H9 (cell line): ENCODE measurements around the gene SSR2. TPM values are rescaled to one million over a fixed set of nuclear protein-coding genes. Genes with fewer than 3 reads are reported as not detected.

ENCODE experiments used
- DNase-seq: peaks from one replicate; pipeline ENCODE4 v3.0.0-alpha.2; 2017
- H2AFZ ChIP-seq: one replicate; pipeline ENCODE4 v1.6.1; 2013; ENCODE audit warnings: mild to moderate bottlenecking, low read length, control low read depth, moderate library complexity
- H2AK5ac ChIP-seq: 2 replicates; pipeline ENCODE4 v1.6.1; 2013; ENCODE audit warnings: low read length, control low read depth, mixed read lengths; ENCODE audit not compliant: insufficient read length
- H2BK120ac ChIP-seq: one replicate; pipeline ENCODE4 v1.6.1; 2013; ENCODE audit warnings: low read depth, mild to moderate bottlenecking, low read length, control low read depth, inconsistent platforms; ENCODE audit not compliant: poor library complexity, severe bottlenecking
- H2BK12ac ChIP-seq: 2 replicates; pipeline ENCODE4 v1.6.1; 2013; ENCODE audit warnings: low read length, control low read depth, mixed read lengths, low read depth; ENCODE audit not compliant: insufficient read length
- H2BK15ac ChIP-seq: 2 replicates; pipeline ENCODE4 v1.6.1; 2013; ENCODE audit warnings: low read depth, low read length, control low read depth
- H2BK20ac ChIP-seq: one replicate; pipeline ENCODE4 v1.6.1; 2013; ENCODE audit warnings: low read depth, mild to moderate bottlenecking, low read length, control low read depth, inconsistent platforms; ENCODE audit not compliant: poor library complexity, severe bottlenecking
- H2BK5ac ChIP-seq: 2 replicates; pipeline ENCODE4 v1.6.1; 2013; ENCODE audit warnings: low read length, control low read depth, mixed read lengths; ENCODE audit not compliant: insufficient read length
- H3K14ac ChIP-seq: 2 replicates; pipeline ENCODE4 v1.6.1; 2013; ENCODE audit warnings: low read length, control low read depth; ENCODE audit not compliant: insufficient read depth
- H3K18ac ChIP-seq: 2 replicates; pipeline ENCODE4 v1.6.1; 2013; ENCODE audit warnings: low read depth, mild to moderate bottlenecking, mixed read lengths, low read length, control low read depth; ENCODE audit not compliant: insufficient read length
- H3K23ac ChIP-seq: 2 replicates; pipeline ENCODE4 v1.6.1; 2013; ENCODE audit warnings: low read length, control low read depth, mixed read lengths, low read depth; ENCODE audit not compliant: insufficient read length
- H3K23me2 ChIP-seq: 2 replicates; pipeline ENCODE4 v1.6.1; 2013; ENCODE audit warnings: low read depth, mild to moderate bottlenecking, mixed read lengths, low read length, control low read depth; ENCODE audit not compliant: insufficient read length, poor library complexity, severe bottlenecking
- H3K27ac ChIP-seq: 2 replicates; pipeline ENCODE4 v1.5.1; 2013; ENCODE audit warnings: low read length, control low read depth, mixed read lengths, low read depth; ENCODE audit not compliant: insufficient read length
- H3K27me3 ChIP-seq: 2 replicates; pipeline ENCODE4 v1.6.1; 2013; ENCODE audit warnings: low read length, control low read depth, inconsistent platforms; ENCODE audit not compliant: insufficient read depth
- H3K4ac ChIP-seq: 2 replicates; pipeline ENCODE4 v1.6.1; 2013; ENCODE audit warnings: low read depth, mild to moderate bottlenecking, control low read depth, inconsistent platforms, low read length, moderate library complexity
- H3K4me1 ChIP-seq: 2 replicates; pipeline ENCODE4 v1.6.1; 2013; ENCODE audit warnings: low read length, control low read depth, inconsistent platforms; ENCODE audit not compliant: insufficient read depth
- H3K4me2 ChIP-seq: 2 replicates; pipeline ENCODE4 v1.6.1; 2013; ENCODE audit warnings: low read length, control low read depth, mixed read lengths; ENCODE audit not compliant: insufficient read length, insufficient read depth
- H3K56ac ChIP-seq: 2 replicates; pipeline ENCODE4 v1.6.1; 2013; ENCODE audit warnings: low read depth, mild to moderate bottlenecking, mixed read lengths, low read length, control low read depth; ENCODE audit not compliant: insufficient read length
- H3K79me1 ChIP-seq: 2 replicates; pipeline ENCODE4 v1.6.1; 2013; ENCODE audit warnings: low read depth, mild to moderate bottlenecking, moderate library complexity, low read length, control low read depth, inconsistent platforms; ENCODE audit not compliant: insufficient read depth, poor library complexity, severe bottlenecking
- H3K79me2 ChIP-seq: 2 replicates; pipeline ENCODE4 v1.6.1; 2013; ENCODE audit warnings: low read length, control low read depth, inconsistent platforms; ENCODE audit not compliant: insufficient read depth
- H3K9ac ChIP-seq: 2 replicates; pipeline ENCODE4 v1.6.1; 2013; ENCODE audit warnings: low read length, control low read depth, mixed read lengths; ENCODE audit not compliant: insufficient read length; ENCODE audit errors: extremely low read depth
- H3K9me3 ChIP-seq: one replicate; pipeline ENCODE4 v1.6.1; 2013; ENCODE audit warnings: low read depth, low read length, inconsistent platforms; ENCODE audit not compliant: control insufficient read depth
- H3T11ph ChIP-seq: one replicate; pipeline ENCODE4 v1.6.1; 2013; ENCODE audit warnings: mild to moderate bottlenecking, low read length, control low read depth, inconsistent platforms
- H4K20me1 ChIP-seq: one replicate; pipeline ENCODE4 v1.6.1; 2013; ENCODE audit not compliant: control insufficient read depth, insufficient read length, insufficient read depth
- H4K5ac ChIP-seq: 2 replicates; pipeline ENCODE4 v1.6.1; 2013; ENCODE audit warnings: low read depth, mild to moderate bottlenecking, mixed read lengths, low read length, control low read depth; ENCODE audit not compliant: insufficient read length
- H4K8ac ChIP-seq: replicated peaks from 2 replicates; pipeline ENCODE4 v1.6.1; 2013; ENCODE audit warnings: low read length, control low read depth, mixed read lengths, low read depth; ENCODE audit not compliant: insufficient read length
- H4K91ac ChIP-seq: 2 replicates; pipeline ENCODE4 v1.6.1; 2013; ENCODE audit warnings: low read depth, mild to moderate bottlenecking, moderate library complexity, mixed read lengths, low read length, control low read depth; ENCODE audit not compliant: insufficient read length
- H3K27ac Mint-ChIP-seq, 3 experiments: 2 replicates in 2 of 3; 3 replicates in 1 of 3; pipeline ENCODE4 v1.8.0; 2020 to 2021; ENCODE audit warnings: mixed read lengths in 3 of 3, mild to moderate bottlenecking in 1 of 3, moderate library complexity in 1 of 3
- H3K27me3 Mint-ChIP-seq: 2 replicates; pipeline ENCODE4 v1.8.0; 2021; ENCODE audit warnings: low read depth, mild to moderate bottlenecking, moderate library complexity, mixed read lengths
- H3K36me3 Mint-ChIP-seq, 3 experiments: 2 replicates in 2 of 3; 3 replicates in 1 of 3; pipeline ENCODE4 v1.8.0; 2020 to 2021; ENCODE audit warnings: low read depth in 3 of 3, mixed read lengths in 3 of 3; ENCODE audit not compliant: insufficient read depth in 1 of 3
- H3K4me1 Mint-ChIP-seq, 2 experiments: 2 replicates each; pipeline ENCODE4 v1.8.0; 2020; ENCODE audit warnings: mixed read lengths in 2 of 2
- H3K4me3 Mint-ChIP-seq, 2 experiments: 2 replicates in 1 of 2; 3 replicates in 1 of 2; pipeline ENCODE4 v1.8.0; 2020 to 2021; ENCODE audit warnings: mild to moderate bottlenecking in 2 of 2, mixed read lengths in 2 of 2, moderate library complexity in 1 of 2
- H3K9me3 Mint-ChIP-seq, 2 experiments: 2 replicates in 1 of 2; 3 replicates in 1 of 2; pipeline ENCODE4 v1.8.0; 2020; ENCODE audit warnings: mild to moderate bottlenecking in 2 of 2, mixed read lengths in 2 of 2, moderate library complexity in 1 of 2
- WGBS: extraction: QIAGEN DNeasy Blood & Tissue Kit; methylation state at CpG from one replicate; pipeline ENCODE4 v1.1.7; 2013; ENCODE audit warnings: missing lambda C conversion rate, low lambda C conversion rate, mixed read lengths; ENCODE audit not compliant: insufficient read length; ENCODE audit errors: extremely low coverage; 5-methylcytosine and 5-hydroxymethylcytosine counted together
- total RNA-seq: library from RNA; stranded (reverse); gene quantifications from 2 replicates; pipeline ENCODE4 v1.2.1, GENCODE V29; 2021
- TF ChIP-seq, protein P1 (sequence below): fragments of 200-600 bp; sonication (generic); conservative IDR thresholded peaks from 3 replicates; pipeline ENCODE4 v1.8.0; 2021; ENCODE audit warnings: antibody characterized with exemption, mild to moderate bottlenecking

The SSR2 gene
- total RNA-seq, 1 experiment from 2014 or later = 170 TPM

GRCh38 chr1:156069490-156070455, 49.0 kb upstream of the SSR2 start:
- no peak for DNase-seq
- Histone ChIP-seq H4K20me1 (no peaks in the 10 kb centered on the region), H3T11ph (no peak overlapping the region), H3K4me1 (peaks cover 11% of the 10 kb centered on the region; the same call in 1 of the 2 replicates), H3K79me2 (no peaks in the 10 kb centered on the region; the same call in 1 of the 2 replicates), H3K9me3 (no peaks in the 10 kb centered on the region), H3K23ac (no peak overlapping the region), H3K23me2 (no peaks in the 10 kb centered on the region), H3K14ac (no peak overlapping the region), H3K4me2 (no peak overlapping the region), H2BK15ac (no peak overlapping the region), H3K27me3 (no peaks in the 10 kb centered on the region), H4K91ac (no peak overlapping the region), H2AFZ (no peak overlapping the region), H3K79me1 (no peaks in the 10 kb centered on the region), H3K56ac (no peak overlapping the region), H4K5ac (no peak overlapping the region), H4K8ac (no peak overlapping the region), H3K27ac (no peak overlapping the region), H2BK20ac (no peak overlapping the region), H2BK5ac (no peak overlapping the region), H3K18ac (no peak overlapping the region), H2BK12ac (no peak overlapping the region), H3K9ac (no peak overlapping the region), H2AK5ac (no peak overlapping the region), H2BK120ac (no peak overlapping the region), H3K4ac (no peak overlapping the region)
- Mint-ChIP-seq H3K36me3 (peaks cover 4 to 39% (median 35%) of the 10 kb centered on the region in 3 experiments; a peak in 6 of 7 replicates), H3K27me3 (no peaks in the 10 kb centered on the region), H3K4me1 (peaks cover 48 to 68% of the 10 kb centered on the region in 2 experiments), H3K9me3 (no peaks in the 10 kb centered on the region), H3K27ac (peak overlapping the region in 2 of 3 experiments; percentile 64 to 79; a peak in 4 of 7 replicates), H3K4me3 (no peak overlapping the region)
- TF ChIP-seq, protein P1, sequence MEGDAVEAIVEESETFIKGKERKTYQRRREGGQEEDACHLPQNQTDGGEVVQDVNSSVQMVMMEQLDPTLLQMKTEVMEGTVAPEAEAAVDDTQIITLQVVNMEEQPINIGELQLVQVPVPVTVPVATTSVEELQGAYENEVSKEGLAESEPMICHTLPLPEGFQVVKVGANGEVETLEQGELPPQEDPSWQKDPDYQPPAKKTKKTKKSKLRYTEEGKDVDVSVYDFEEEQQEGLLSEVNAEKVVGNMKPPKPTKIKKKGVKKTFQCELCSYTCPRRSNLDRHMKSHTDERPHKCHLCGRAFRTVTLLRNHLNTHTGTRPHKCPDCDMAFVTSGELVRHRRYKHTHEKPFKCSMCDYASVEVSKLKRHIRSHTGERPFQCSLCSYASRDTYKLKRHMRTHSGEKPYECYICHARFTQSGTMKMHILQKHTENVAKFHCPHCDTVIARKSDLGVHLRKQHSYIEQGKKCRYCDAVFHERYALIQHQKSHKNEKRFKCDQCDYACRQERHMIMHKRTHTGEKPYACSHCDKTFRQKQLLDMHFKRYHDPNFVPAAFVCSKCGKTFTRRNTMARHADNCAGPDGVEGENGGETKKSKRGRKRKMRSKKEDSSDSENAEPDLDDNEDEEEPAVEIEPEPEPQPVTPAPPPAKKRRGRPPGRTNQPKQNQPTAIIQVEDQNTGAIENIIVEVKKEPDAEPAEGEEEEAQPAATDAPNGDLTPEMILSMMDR = no peak
- WGBS = no CpG with 5 or more reads among the region's 3 CpGs
